OCI-LY1 (cell line): ENCODE data around the gene FREM2.

Source experiments
- CTCF ChIP-seq: fragments of 200-600 bp; sonication (generic), shearing (Covaris generic); IDR thresholded peaks from 2 replicates; pipeline ENCODE4 v1.5.1; 2017; ENCODE audit warnings: mild to moderate bottlenecking, antibody characterized with exemption, low read length, moderate library complexity, mixed read lengths
- EZH2 ChIP-seq: fragments of 200-600 bp; sonication (generic), shearing (Covaris generic); IDR thresholded peaks from 2 replicates; pipeline ENCODE4 v1.8.0; 2017; ENCODE audit warnings: borderline replicate concordance, mixed run types, mild to moderate bottlenecking, antibody characterized with exemption, low read length, moderate library complexity, mixed read lengths

DNA sequence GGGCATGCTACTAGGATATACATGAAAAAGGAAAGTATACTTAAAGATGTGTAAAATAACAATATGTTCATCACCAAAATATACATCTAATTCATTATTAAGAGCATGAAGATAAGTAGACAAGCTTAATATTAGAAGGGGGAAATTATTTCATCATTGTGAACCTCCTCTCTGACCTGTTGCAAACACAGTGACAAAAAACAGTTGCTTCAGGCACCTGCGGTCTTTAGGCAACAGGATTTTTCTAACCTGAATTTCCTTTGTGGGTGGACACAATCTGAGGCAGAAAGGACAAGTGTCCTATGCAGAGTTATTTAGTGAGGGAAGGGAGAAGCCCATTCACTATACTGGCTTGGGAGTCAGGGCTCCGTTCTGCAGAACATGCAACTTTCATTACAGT, 6.3 kb downstream of the FREM2 start:
- TF ChIP-seq CTCF (no peak), EZH2 (no peak)
